OCI-LY3 (cell line): ENCODE results near the gene TACC3.

Experiments
- H2AFZ ChIP-seq: fragments of 200-600, 300-600 bp; shearing (Covaris generic); 2 replicates; pipeline ENCODE4 v1.6.0; 2014; ENCODE audit warnings: antibody characterized with exemption, low read depth, low read length
- H3K27ac ChIP-seq: fragments of 200-600, 300-600 bp; sonication (generic); 2 replicates; pipeline ENCODE4 v1.5.1; 2014; ENCODE audit warnings: mild to moderate bottlenecking, low read length, moderate library complexity, mixed read lengths
- H3K27me3 ChIP-seq: fragments of 200-600, 300-600 bp; sonication (generic); 2 replicates; pipeline ENCODE4 v1.6.1; 2014; ENCODE audit warnings: low read depth, low read length, mixed read lengths
- H3K36me3 ChIP-seq: fragments of 200-600, 300-600 bp; sonication (generic); replicated peaks from 2 replicates; pipeline ENCODE3; 2014; ENCODE audit warnings: low read depth, low read length, mixed read lengths
- H3K4me1 ChIP-seq: fragments of 300-600, 200-600 bp; sonication (generic); 2 replicates; pipeline ENCODE4 v1.6.1; 2014; ENCODE audit warnings: low read length, mixed read lengths
- H3K4me2 ChIP-seq: fragments of 200-600, 300-600 bp; sonication (generic); 2 replicates; pipeline ENCODE4 v1.6.1; 2014; ENCODE audit warnings: low read length, mixed read lengths
- H3K4me3 ChIP-seq: fragments of 300-600, 200-600 bp; sonication (generic); 2 replicates; pipeline ENCODE4 v1.5.1; 2014; ENCODE audit warnings: antibody characterized with exemption, mild to moderate bottlenecking, low read length, moderate library complexity
- H3K79me2 ChIP-seq: fragments of 300-600, 200-600 bp; shearing (Covaris generic); 2 replicates; pipeline ENCODE4 v1.6.1; 2014; ENCODE audit warnings: mild to moderate bottlenecking, low read length, mixed read lengths
- H3K9ac ChIP-seq: fragments of 300-600, 200-600 bp; shearing (Covaris generic); 2 replicates; pipeline ENCODE4 v1.6.0; 2014; ENCODE audit warnings: mild to moderate bottlenecking, low read length, moderate library complexity
- H3K9me3 ChIP-seq: fragments of 200-600, 300-600 bp; shearing (Covaris generic); 2 replicates; pipeline ENCODE4 v1.6.1; 2014; ENCODE audit warnings: low read length, mixed read lengths; ENCODE audit not compliant: insufficient read depth
- H4K20me1 ChIP-seq: fragments of 200-600, 300-600 bp; sonication (generic); 2 replicates; pipeline ENCODE4 v1.6.1; 2016; ENCODE audit warnings: low read length, mixed read lengths; ENCODE audit not compliant: insufficient read depth
- CTCF ChIP-seq: fragments of 200-600, 300-600 bp; sonication (generic); IDR thresholded peaks from 2 replicates; pipeline ENCODE4 v1.5.1; 2014; ENCODE audit warnings: antibody characterized with exemption, low read length, low read depth
- EZH2phosphoT487 ChIP-seq: fragments of 200-600 bp; shearing (Covaris generic); IDR thresholded peaks from 2 replicates; pipeline ENCODE4 v1.6.1; 2018; ENCODE audit warnings: antibody characterized with exemption, mixed run types, low read depth

Gene TACC3

GRCh38 chr4:1783970-1784369 is 62.6 kb downstream of the TACC3 start:
- H3K36me3 ChIP-seq, result no peaks in the 10 kb centered on the region
- TF ChIP-seq EZH2phosphoT487, result no peak
- TF ChIP-seq CTCF, result no peak

GRCh38 chr4:1784395-1784788 is 63.1 kb downstream of the TACC3 start:
- Histone ChIP-seq H2AFZ (no peak overlapping the region), H3K4me1 (no peaks in the 10 kb centered on the region), H4K20me1 (no peaks in the 10 kb centered on the region), H3K27ac (no peak overlapping the region), H3K27me3 (no peaks in the 10 kb centered on the region), H3K9ac (no peak overlapping the region), H3K36me3 (no peaks in the 10 kb centered on the region), H3K79me2 (no peaks in the 10 kb centered on the region), H3K4me2 (no peak overlapping the region), H3K4me3 (no peak overlapping the region), H3K9me3 (no peaks in the 10 kb centered on the region)
- no peak for TF ChIP-seq CTCF
- TF ChIP-seq EZH2phosphoT487, result no peak

More at GRCh38 chr4:1783970-1784369, 62.6 kb downstream of the TACC3 start:
- Histone ChIP-seq H3K27me3 (no peaks in the 10 kb centered on the region), H3K4me1 (no peaks in the 10 kb centered on the region), H4K20me1 (no peaks in the 10 kb centered on the region), H3K79me2 (no peaks in the 10 kb centered on the region), H3K4me3 (no peak overlapping the region), H2AFZ (no peak overlapping the region), H3K27ac (no peak overlapping the region), H3K4me2 (no peak overlapping the region), H3K9me3 (no peaks in the 10 kb centered on the region), H3K9ac (no peak overlapping the region)

- no peak overlapping the region for H3K4me2 ChIP-seq
- no peaks in the 10 kb centered on the region for H3K79me2 ChIP-seq
- H2AFZ ChIP-seq, result no peak overlapping the region
- H3K36me3 ChIP-seq, result no peaks in the 10 kb centered on the region
- no peaks in the 10 kb centered on the region for H3K27me3 ChIP-seq
- no peaks in the 10 kb centered on the region for H3K4me1 ChIP-seq
- TF ChIP-seq CTCF, result no peak
- TF ChIP-seq EZH2phosphoT487, result no peak
- no peaks in the 10 kb centered on the region for H4K20me1 ChIP-seq
- H3K4me3 ChIP-seq, result no peak overlapping the region
- H3K9ac ChIP-seq, result no peak overlapping the region
- H3K9me3 ChIP-seq, result no peaks in the 10 kb centered on the region
- no peak overlapping the region for H3K27ac ChIP-seq
Measured at GRCh38 chr4:1784789-1785591, 63.7 kb downstream of the TACC3 start.

GRCh38 chr4:1785592-1785991 is 64.3 kb downstream of the TACC3 start:
- Histone ChIP-seq H4K20me1 (no peaks in the 10 kb centered on the region), H3K27ac (no peak overlapping the region), H3K9ac (no peak overlapping the region), H3K4me1 (no peaks in the 10 kb centered on the region), H3K27me3 (no peaks in the 10 kb centered on the region), H3K4me3 (no peak overlapping the region), H3K9me3 (no peaks in the 10 kb centered on the region), H3K4me2 (no peak overlapping the region), H3K36me3 (no peaks in the 10 kb centered on the region), H3K79me2 (no peaks in the 10 kb centered on the region), H2AFZ (no peak overlapping the region)
- TF ChIP-seq CTCF, result no peak
- TF ChIP-seq EZH2phosphoT487, result no peak
